Activated CD8-positive, alpha-beta memory T cell treated with anti-CD3 and anti-CD28 coated beads, Interleukin-2, amount 10 ng/mL, durations not matched to agents 7 days and 5 days (primary cell): ENCODE results near the gene SLC2A4RG. TPM values are rescaled to one million over a fixed set of nuclear protein-coding genes. Genes with fewer than 3 reads are reported as not detected.

Experiments
- ATAC-seq: fragments of 150-1000 bp; cut with Tn5 transposase; one replicate; pipeline ENCODE4 v1.10.0; 2021; ENCODE audit warnings: moderate library complexity
- CTCF ChIA-PET: fragments of 350-600 bp; sonication (Branson Sonifier 250); formaldehyde crosslinking; loops from one replicate; lab custom pipeline; 2021; ENCODE audit warnings: antibody characterized with exemption; lab: Charles Lee
- DNase-seq: peaks from one replicate; pipeline ENCODE4 v3.0.0-alpha.2; 2020
- H3K27ac Mint-ChIP-seq: one replicate; pipeline ENCODE4 v1.8.0; 2021; ENCODE audit warnings: mild to moderate bottlenecking, mixed read lengths
- H3K27me3 Mint-ChIP-seq: one replicate; pipeline ENCODE4 v1.8.0; 2021; ENCODE audit warnings: mixed read lengths
- H3K36me3 Mint-ChIP-seq: one replicate; pipeline ENCODE4 v1.8.0; 2021; ENCODE audit warnings: mild to moderate bottlenecking, mixed read lengths
- H3K4me1 Mint-ChIP-seq: one replicate; pipeline ENCODE4 v1.8.0; 2021; ENCODE audit warnings: mixed read lengths
- H3K4me3 Mint-ChIP-seq: one replicate; pipeline ENCODE4 v1.8.0; 2021; ENCODE audit warnings: mild to moderate bottlenecking, moderate library complexity, mixed read lengths
- H3K9me3 Mint-ChIP-seq: one replicate; pipeline ENCODE4 v1.8.0; 2022; ENCODE audit warnings: low read depth, mixed read lengths
- total RNA-seq, 2 experiments: library from RNA; stranded (reverse); gene quantifications; one replicate each; pipeline ENCODE4 v1.2.3, GENCODE V29; 2021

SLC2A4RG gene
- total RNA-seq, 2 experiments from 2014 or later, result 69.9 to 111 TPM

- CTCF ChIA-PET, result interaction anchor here (1.1 to 3.3 kb wide), 3 partner anchors 7 to 206 kb away, joined by 3 to 25 read pairs (median 18); partner anchors contain the start of genes ARFRP1 and ZGPAT
- Mint-ChIP-seq H3K27ac (no peak overlapping the region), H3K27me3 (no peaks in the 10 kb centered on the region), H3K9me3 (no peaks in the 10 kb centered on the region), H3K36me3 (no peaks in the 10 kb centered on the region), H3K4me3 (no peak overlapping the region), H3K4me1 (peaks cover 2% of the 10 kb centered on the region)
- ATAC-seq, result no peak
- no peak for DNase-seq
Measured at GRCh38 chr20:63743210-63743970, 3.8 kb downstream of the SLC2A4RG start.

- Mint-ChIP-seq H3K4me1 (no peaks in the 10 kb centered on the region), H3K36me3 (no peaks in the 10 kb centered on the region), H3K9me3 (no peaks in the 10 kb centered on the region), H3K4me3 (no peak overlapping the region), H3K27ac (no peak overlapping the region), H3K27me3 (no peaks in the 10 kb centered on the region)
- DNase-seq, result no peak
- CTCF ChIA-PET, result interaction anchor here (1.1 kb wide), 1 partner anchor 206 kb away, joined by 3 read pairs; no protein-coding TSS in a partner anchor
- ATAC-seq, result no peak
Measured at GRCh38 chr20:63744158-63744557, 4.6 kb downstream of the SLC2A4RG start.

GRCh38 chr20:63744574-63745423 lies 5.2 kb downstream of the SLC2A4RG start:
- CTCF ChIA-PET, result no interaction called here
- DNase-seq (no peak), ATAC-seq (no peak)
- H3K27me3 Mint-ChIP-seq, result no peaks in the 10 kb centered on the region
- H3K36me3 Mint-ChIP-seq, result no peaks in the 10 kb centered on the region
- H3K4me3 Mint-ChIP-seq, result no peak overlapping the region
- no peak overlapping the region for H3K27ac Mint-ChIP-seq
- H3K4me1 Mint-ChIP-seq, result peaks cover 2% of the 10 kb centered on the region
- no peaks in the 10 kb centered on the region for H3K9me3 Mint-ChIP-seq

- ATAC-seq, result no peak
- H3K27ac Mint-ChIP-seq, result no peak overlapping the region
- CTCF ChIA-PET, result no interaction called here
Measured at GRCh38 chr20:63745424-63745805, 5.8 kb downstream of the SLC2A4RG start.

GRCh38 chr20:63745961-63746731 lies 6.6 kb downstream of the SLC2A4RG start:
- DNase-seq (no peak), ATAC-seq (no peak)
- CTCF ChIA-PET, result no interaction called here
- no peak overlapping the region for H3K4me3 Mint-ChIP-seq
- H3K4me1 Mint-ChIP-seq, result peaks cover 13% of the 10 kb centered on the region
- no peaks in the 10 kb centered on the region for H3K36me3 Mint-ChIP-seq
- no peaks in the 10 kb centered on the region for H3K27me3 Mint-ChIP-seq
- no peak overlapping the region for H3K27ac Mint-ChIP-seq
- H3K9me3 Mint-ChIP-seq, result no peaks in the 10 kb centered on the region

More at GRCh38 chr20:63745424-63745805, 5.8 kb downstream of the SLC2A4RG start:
- no peaks in the 10 kb centered on the region for H3K27me3 Mint-ChIP-seq
- H3K9me3 Mint-ChIP-seq, result no peaks in the 10 kb centered on the region
- peaks cover 6% of the 10 kb centered on the region for H3K4me1 Mint-ChIP-seq
- no peak overlapping the region for H3K4me3 Mint-ChIP-seq
- no peak for DNase-seq
- no peaks in the 10 kb centered on the region for H3K36me3 Mint-ChIP-seq

GRCh38 chr20:63746751-63747315 lies 7.3 kb downstream of the SLC2A4RG start:
- Mint-ChIP-seq H3K4me3 (no peak overlapping the region), H3K36me3 (no peaks in the 10 kb centered on the region), H3K27me3 (no peaks in the 10 kb centered on the region), H3K4me1 (peaks cover 15% of the 10 kb centered on the region), H3K9me3 (no peaks in the 10 kb centered on the region), H3K27ac (no peak overlapping the region)
- CTCF ChIA-PET, result no interaction called here
- ATAC-seq (no peak), DNase-seq (no peak)

GRCh38 chr20:63747622-63748069 lies 8.1 kb downstream of the SLC2A4RG start:
- Mint-ChIP-seq H3K27me3 (no peaks in the 10 kb centered on the region), H3K4me1 (peaks cover 18% of the 10 kb centered on the region), H3K27ac (no peak overlapping the region), H3K36me3 (no peaks in the 10 kb centered on the region), H3K9me3 (no peaks in the 10 kb centered on the region), H3K4me3 (no peak overlapping the region)
- no peak for DNase-seq
- CTCF ChIA-PET, result no interaction called here
- ATAC-seq, result no peak

GRCh38 chr20:63748070-63748933 lies 8.7 kb downstream of the SLC2A4RG start:
- Mint-ChIP-seq H3K27ac (no peak overlapping the region), H3K4me3 (no peak overlapping the region), H3K9me3 (no peaks in the 10 kb centered on the region), H3K4me1 (peaks cover 18% of the 10 kb centered on the region), H3K36me3 (no peaks in the 10 kb centered on the region), H3K27me3 (no peaks in the 10 kb centered on the region)
- DNase-seq (no peak), ATAC-seq (no peak)
- CTCF ChIA-PET, result no interaction called here

GRCh38 chr20:63748934-63749270 lies 9.3 kb downstream of the SLC2A4RG start:
- no peaks in the 10 kb centered on the region for H3K9me3 Mint-ChIP-seq
- no peaks in the 10 kb centered on the region for H3K27me3 Mint-ChIP-seq
- DNase-seq (no peak), ATAC-seq (no peak)
- H3K4me3 Mint-ChIP-seq, result no peak overlapping the region
- H3K4me1 Mint-ChIP-seq, result peaks cover 18% of the 10 kb centered on the region
- CTCF ChIA-PET, result interaction anchor here (3.0 kb wide), 1 partner anchor 7 kb away, joined by 18 read pairs; no protein-coding TSS in a partner anchor
- no peak overlapping the region for H3K27ac Mint-ChIP-seq
- no peaks in the 10 kb centered on the region for H3K36me3 Mint-ChIP-seq

- CTCF ChIA-PET, result interaction anchor here (0.8 to 3.0 kb wide), 11 partner anchors 8 to 212 kb away, joined by 3 to 18 read pairs (median 4); partner anchors contain the start of genes ARFRP1, LIME1, PTK6 and RTEL1
- peaks cover 18% of the 10 kb centered on the region for H3K4me1 Mint-ChIP-seq
- ATAC-seq (no peak), DNase-seq (no peak)
- H3K27ac Mint-ChIP-seq, result peak overlapping the region; percentile 40
- no peaks in the 10 kb centered on the region for H3K9me3 Mint-ChIP-seq
- H3K27me3 Mint-ChIP-seq, result no peaks in the 10 kb centered on the region
- H3K36me3 Mint-ChIP-seq, result no peaks in the 10 kb centered on the region
- H3K4me3 Mint-ChIP-seq, result no peak overlapping the region
Measured at GRCh38 chr20:63749597-63750508, 10.3 kb downstream of the SLC2A4RG start.

GRCh38 chr20:63750807-63751470 lies 11.4 kb downstream of the SLC2A4RG start:
- DNase-seq, result peak; percentile 81
- H3K9me3 Mint-ChIP-seq, result no peaks in the 10 kb centered on the region
- CTCF ChIA-PET, result interaction anchor here (0.6 to 3.0 kb wide), 13 partner anchors 9 to 255 kb away, joined by 3 to 18 read pairs (median 4); partner anchors contain the start of genes ARFRP1, LIME1, PTK6 and RTEL1

More at GRCh38 chr20:63750807-63751470, 11.4 kb downstream of the SLC2A4RG start:
- peaks cover 18% of the 10 kb centered on the region for H3K4me1 Mint-ChIP-seq
- ATAC-seq, result peak; percentile 83
- H3K27ac Mint-ChIP-seq, result peak overlapping the region; percentile 93
- peak overlapping the region; percentile 62 for H3K4me3 Mint-ChIP-seq
- H3K27me3 Mint-ChIP-seq, result no peaks in the 10 kb centered on the region
- H3K36me3 Mint-ChIP-seq, result no peaks in the 10 kb centered on the region
